PC-9 (cell line): Measurements from ENCODE around the gene TMEM244. TPM values are rescaled to one million over a fixed set of nuclear protein-coding genes. Genes with fewer than 3 reads are reported as not detected.
A peak's percentile ranks its signal among the peaks of the same experiment; 100 is the strongest.

Experiments used
- BruUV-seq: library from RNA; stranded (reverse); fragments of 400-500 nt; replicated peaks from 2 replicates; lab custom pipeline; 2021; lab: Mats Ljungman, UMichigan
- CTCF ChIA-PET: fragments of 300-600 bp; sonication (Branson Sonifier 250); formaldehyde crosslinking; loops from one replicate; lab custom pipeline; 2022; ENCODE audit warnings: antibody characterized with exemption; lab: Charles Lee
- POLR2A ChIA-PET: fragments of 300-600 bp; sonication (Branson Sonifier 250); formaldehyde crosslinking; loops from one replicate; lab custom pipeline; 2022; ENCODE audit warnings: antibody characterized with exemption; ENCODE audit not compliant: unreplicated experiment; lab: Charles Lee
- DNase-seq, 2 experiments: peaks; one replicate each; pipeline versions ENCODE4 v3.0.0 to v3.0.0-alpha.2; 2015 to 2022; ENCODE audit warnings: mixed read lengths in 1 of 2
- H2AFZ ChIP-seq: fragments of 200-600 bp; sonication (generic); 2 replicates; pipeline ENCODE4 v1.8.1; 2017; ENCODE audit warnings: antibody characterized with exemption
- H3F3A ChIP-seq: fragments of 200-600 bp; sonication (generic); 2 replicates; pipeline ENCODE4 v1.8.1; 2017; ENCODE audit warnings: antibody characterized with exemption, mild to moderate bottlenecking, low read depth; ENCODE audit not compliant: insufficient read depth
- H3K27ac ChIP-seq: fragments of 200-600 bp; sonication (generic); 2 replicates; pipeline ENCODE4 v1.6.1; 2016; ENCODE audit warnings: mixed run types
- H3K27me3 ChIP-seq: fragments of 200-600 bp; sonication (generic); 2 replicates; pipeline ENCODE4 v1.6.1; 2016; ENCODE audit warnings: low read depth, mixed run types; ENCODE audit not compliant: insufficient read depth
- H3K36me3 ChIP-seq: fragments of 200-600 bp; sonication (generic); 2 replicates; pipeline ENCODE4 v1.6.1; 2016; ENCODE audit warnings: low read depth, mixed run types
- H3K4me1 ChIP-seq: fragments of 200-600 bp; sonication (generic); replicated peaks from 2 replicates; pipeline ENCODE4 v1.6.1; 2016; ENCODE audit warnings: mixed run types; ENCODE audit not compliant: insufficient read depth
- H3K4me2 ChIP-seq: fragments of 200-600 bp; sonication (generic); 2 replicates; pipeline ENCODE4 v1.6.1; 2017; ENCODE audit warnings: mixed run types
- H3K4me3 ChIP-seq: fragments of 200-600 bp; sonication (generic); 2 replicates; pipeline ENCODE4 v1.6.1; 2016; ENCODE audit warnings: mixed run types
- H3K79me2 ChIP-seq: fragments of 200-600 bp; sonication (generic); 2 replicates; pipeline ENCODE4 v1.6.1; 2017; ENCODE audit warnings: low read depth, mixed run types
- H3K9me2 ChIP-seq: fragments of 200-600 bp; sonication (generic); 2 replicates; pipeline ENCODE4 v1.8.1; 2017; ENCODE audit warnings: mild to moderate bottlenecking; ENCODE audit not compliant: insufficient read depth
- H3K9me3 ChIP-seq: fragments of 200-600 bp; sonication (generic); 2 replicates; pipeline ENCODE4 v1.8.1; 2016; ENCODE audit warnings: low read depth; ENCODE audit not compliant: insufficient read depth
- H4K20me1 ChIP-seq: fragments of 200-600 bp; sonication (generic); 2 replicates; pipeline ENCODE4 v1.8.1; 2017; ENCODE audit not compliant: insufficient read depth
- CTCF ChIP-seq: fragments of 200-600 bp; sonication (generic); conservative IDR thresholded peaks from 2 replicates; pipeline ENCODE4 v1.6.1; 2017; ENCODE audit warnings: mixed run types, antibody characterized with exemption, mild to moderate bottlenecking, moderate library complexity
- EZH2 ChIP-seq: fragments of 200-600 bp; sonication (generic); IDR thresholded peaks from 2 replicates; pipeline ENCODE4 v1.8.0; 2017; ENCODE audit warnings: antibody characterized with exemption, low read depth
- intact Hi-C: fragments of 100-400 bp; cut with micrococcal nuclease; formaldehyde crosslinking; loops from one replicate; pipeline ENCODE4 v1.10.0; 2022; ENCODE audit not compliant: unreplicated experiment
- total RNA-seq: library from RNA; stranded (reverse); gene quantifications from 2 replicates; pipeline ENCODE4 v1.2.3, GENCODE V29; 2021

Gene TMEM244
- total RNA-seq, 1 experiment from 2014 or later, result not detected

DNA sequence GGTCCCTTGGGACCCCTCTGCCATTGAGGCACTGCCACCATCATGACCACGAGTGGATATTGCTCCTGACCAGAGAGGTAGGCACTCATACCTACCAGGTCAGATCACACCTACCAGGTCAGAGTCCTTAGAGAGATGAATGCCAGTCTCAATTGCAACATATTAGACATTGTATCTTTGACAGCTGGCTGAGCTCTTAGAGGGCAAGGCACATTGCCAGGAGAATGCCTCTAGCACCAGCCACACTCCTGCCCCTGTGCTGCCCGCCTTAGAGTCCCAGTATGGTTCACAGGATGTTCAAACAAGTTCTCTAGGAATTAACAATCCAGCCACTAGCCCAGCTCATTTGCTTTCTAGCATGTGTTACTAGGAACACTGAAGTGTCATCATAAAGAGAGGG, 65.9 kb downstream of the TMEM244 start:
- BruUV-seq, result no TSS peak
- peak in 1 of 2 experiments; percentile 43 for DNase-seq
- Histone ChIP-seq H3K79me2 (no peaks in the 10 kb centered on the region), H4K20me1 (no peaks in the 10 kb centered on the region), H3K27ac (no peak overlapping the region), H3K36me3 (no peaks in the 10 kb centered on the region), H3K9me2 (no peaks in the 10 kb centered on the region), H3F3A (no peaks in the 10 kb centered on the region), H3K4me2 (no peak overlapping the region), H3K9me3 (no peaks in the 10 kb centered on the region), H2AFZ (no peak overlapping the region), H3K4me3 (no peak overlapping the region), H3K4me1 (no peaks in the 10 kb centered on the region), H3K27me3 (no peaks in the 10 kb centered on the region)
- intact Hi-C loops, result no loop called here
- ChIA-PET POLR2A (interaction anchor here (0.6 kb wide), 1 partner anchor 1762 kb away, joined by 4 read pairs; no protein-coding TSS in a partner anchor), CTCF (no interaction called here)
- TF ChIP-seq CTCF, result no peak
- TF ChIP-seq EZH2, result no peak

GRCh38 chr6:129793447-129793846, 67.7 kb downstream of the TMEM244 start:
- no peaks in the 10 kb centered on the region for H3K9me2 ChIP-seq
- no peak overlapping the region for H3K4me2 ChIP-seq
- H3K9me3 ChIP-seq, result no peaks in the 10 kb centered on the region
- no peaks in the 10 kb centered on the region for H3K27me3 ChIP-seq
- no peak overlapping the region for H3K4me3 ChIP-seq
- no peaks in the 10 kb centered on the region for H3K4me1 ChIP-seq
- no peak overlapping the region for H3K27ac ChIP-seq
- DNase-seq, result no peak
- TF ChIP-seq EZH2 (no peak), CTCF (no peak)
- CTCF ChIA-PET, result no interaction called here
- no TSS peak for BruUV-seq
- H3K36me3 ChIP-seq, result no peaks in the 10 kb centered on the region
- POLR2A ChIA-PET, result no interaction called here
- no peaks in the 10 kb centered on the region for H4K20me1 ChIP-seq
- no peaks in the 10 kb centered on the region for H3F3A ChIP-seq
- H2AFZ ChIP-seq, result no peak overlapping the region
- no peaks in the 10 kb centered on the region for H3K79me2 ChIP-seq
- intact Hi-C loops, result no loop called here

GRCh38 chr6:129792049-129792448, 69.1 kb downstream of the TMEM244 start:
- Histone ChIP-seq H3K4me2 (no peak overlapping the region), H3F3A (no peaks in the 10 kb centered on the region), H3K79me2 (no peaks in the 10 kb centered on the region), H3K9me3 (no peaks in the 10 kb centered on the region), H4K20me1 (no peaks in the 10 kb centered on the region), H3K4me1 (no peaks in the 10 kb centered on the region), H3K36me3 (no peaks in the 10 kb centered on the region), H3K4me3 (no peak overlapping the region), H2AFZ (no peak overlapping the region), H3K27me3 (no peaks in the 10 kb centered on the region), H3K27ac (no peak overlapping the region), H3K9me2 (no peaks in the 10 kb centered on the region)
- intact Hi-C loops, result no loop called here
- ChIA-PET CTCF (no interaction called here), POLR2A (no interaction called here)
- TF ChIP-seq CTCF (no peak), EZH2 (no peak)
- BruUV-seq, result no TSS peak
- no peak for DNase-seq
